Mucosa of rectum (tissue), 2 donors: ENCODE measurements around the gene EIF4ENIF1.

Source experiments
- H3K27ac ChIP-seq, 2 donors: one replicate each; pipeline ENCODE4 v1.7.0; 2013; ENCODE audit warnings: inconsistent platforms in 2 of 2, low read depth in 2 of 2, low read length in 2 of 2
- H3K27me3 ChIP-seq, 2 donors: one replicate each; pipeline ENCODE4 v1.7.0; 2013; ENCODE audit warnings: low read length in 2 of 2; ENCODE audit not compliant: control insufficient read depth in 2 of 2, insufficient read depth in 2 of 2
- H3K36me3 ChIP-seq, 2 donors: one replicate each; pipeline ENCODE4 v1.7.0; 2013; ENCODE audit warnings: low read length in 2 of 2; ENCODE audit not compliant: control insufficient read depth in 2 of 2, insufficient read depth in 2 of 2
- H3K4me1 ChIP-seq, 2 donors: one replicate each; pipeline ENCODE4 v1.7.0; 2013; ENCODE audit warnings: low read length in 2 of 2, mild to moderate bottlenecking in 1 of 2; ENCODE audit not compliant: control insufficient read depth in 2 of 2, insufficient read depth in 2 of 2
- H3K4me3 ChIP-seq, 2 donors: one replicate each; pipeline ENCODE4 v1.7.0; 2013; ENCODE audit warnings: low read length in 2 of 2
- H3K9ac ChIP-seq, 2 donors: one replicate each; pipeline ENCODE4 v1.7.0; 2013; ENCODE audit warnings: low read length in 2 of 2, low read depth in 1 of 2, mild to moderate bottlenecking in 1 of 2
- H3K9me3 ChIP-seq, 2 donors: one replicate each; pipeline ENCODE4 v1.7.0; 2013; ENCODE audit warnings: low read length in 2 of 2; ENCODE audit not compliant: control insufficient read depth in 2 of 2
- donor health status: healthy.
- donor health status: Normal muscosa, but diverticular disease.

The EIF4ENIF1 gene

GRCh38 chr22:31477329-31477728 lies 12.3 kb downstream of the EIF4ENIF1 start:
- H3K27ac ChIP-seq, result peak overlapping the region; percentile 48 to 67
- H3K36me3 ChIP-seq, result peaks cover 10 to 18% of the 10 kb centered on the region in 2 donors
- H3K27me3 ChIP-seq, result no peaks in the 10 kb centered on the region
- no peaks in the 10 kb centered on the region for H3K9me3 ChIP-seq
- peaks cover 6 to 9% of the 10 kb centered on the region in 2 donors for H3K4me1 ChIP-seq
- no peak overlapping the region for H3K4me3 ChIP-seq
- no peak overlapping the region for H3K9ac ChIP-seq

- Histone ChIP-seq H3K9me3 (no peaks in the 10 kb centered on the region), H3K9ac (no peak overlapping the region), H3K4me3 (no peak overlapping the region), H3K27ac (no peak overlapping the region), H3K27me3 (no peaks in the 10 kb centered on the region), H3K36me3 (peaks cover 7 to 9% of the 10 kb centered on the region in 2 donors), H3K4me1 (peaks cover 6 to 9% of the 10 kb centered on the region in 2 donors)
Observed at GRCh38 chr22:31475800-31476199, 13.8 kb downstream of the EIF4ENIF1 start.

- Histone ChIP-seq H3K4me1 (peaks cover 6 to 9% of the 10 kb centered on the region in 2 donors), H3K9me3 (no peaks in the 10 kb centered on the region), H3K4me3 (no peak overlapping the region), H3K27me3 (no peaks in the 10 kb centered on the region), H3K27ac (no peak overlapping the region), H3K9ac (no peak overlapping the region), H3K36me3 (peaks cover 4 to 9% of the 10 kb centered on the region in 2 donors)
Observed at GRCh38 chr22:31474743-31475142, 14.9 kb downstream of the EIF4ENIF1 start.

GRCh38 chr22:31465307-31465706 lies 24.3 kb downstream of the EIF4ENIF1 start:
- no peaks in the 10 kb centered on the region for H3K9me3 ChIP-seq
- H3K4me1 ChIP-seq, result no peaks in the 10 kb centered on the region
- no peaks in the 10 kb centered on the region for H3K27me3 ChIP-seq
- H3K27ac ChIP-seq, result no peak overlapping the region
- no peak overlapping the region for H3K9ac ChIP-seq
- no peak overlapping the region for H3K4me3 ChIP-seq
- peaks cover 43 to 51% of the 10 kb centered on the region in 2 donors for H3K36me3 ChIP-seq

GRCh38 chr22:31461699-31462098 lies 27.9 kb downstream of the EIF4ENIF1 start:
- Histone ChIP-seq H3K36me3 (peaks cover 56 to 58% of the 10 kb centered on the region in 2 donors), H3K4me3 (no peak overlapping the region), H3K27ac (no peak overlapping the region), H3K9ac (no peak overlapping the region), H3K9me3 (no peaks in the 10 kb centered on the region), H3K27me3 (no peaks in the 10 kb centered on the region), H3K4me1 (no peaks in the 10 kb centered on the region)

GRCh38 chr22:31451709-31452571 lies 37.7 kb downstream of the EIF4ENIF1 start:
- peaks cover 38 to 40% of the 10 kb centered on the region in 2 donors for H3K36me3 ChIP-seq
- no peaks in the 10 kb centered on the region for H3K4me1 ChIP-seq
- H3K27ac ChIP-seq, result no peak overlapping the region

GRCh38 chr22:31449506-31449905 lies 40.1 kb downstream of the EIF4ENIF1 start:
- no peaks in the 10 kb centered on the region for H3K9me3 ChIP-seq
- peaks cover 37 to 45% of the 10 kb centered on the region in 2 donors for H3K36me3 ChIP-seq
- H3K4me1 ChIP-seq, result no peaks in the 10 kb centered on the region
- no peak overlapping the region for H3K9ac ChIP-seq
- no peak overlapping the region for H3K27ac ChIP-seq
- no peak overlapping the region for H3K4me3 ChIP-seq
- H3K27me3 ChIP-seq, result no peaks in the 10 kb centered on the region

More at GRCh38 chr22:31451709-31452571, 37.7 kb downstream of the EIF4ENIF1 start:
- H3K9me3 ChIP-seq, result no peaks in the 10 kb centered on the region
- H3K9ac ChIP-seq, result no peak overlapping the region
- no peaks in the 10 kb centered on the region for H3K27me3 ChIP-seq
- H3K4me3 ChIP-seq, result no peak overlapping the region

- H3K9ac ChIP-seq, result no peak overlapping the region
- H3K36me3 ChIP-seq, result peaks cover 36 to 37% of the 10 kb centered on the region in 2 donors
- H3K4me3 ChIP-seq, result no peak overlapping the region
- no peak overlapping the region for H3K27ac ChIP-seq
- no peaks in the 10 kb centered on the region for H3K27me3 ChIP-seq
- H3K9me3 ChIP-seq, result no peaks in the 10 kb centered on the region
- no peaks in the 10 kb centered on the region for H3K4me1 ChIP-seq
Observed at GRCh38 chr22:31448382-31448781, 41.3 kb downstream of the EIF4ENIF1 start.

GRCh38 chr22:31447337-31447736 lies 42.3 kb downstream of the EIF4ENIF1 start:
- H3K27ac ChIP-seq, result no peak overlapping the region
- no peak overlapping the region for H3K9ac ChIP-seq
- H3K27me3 ChIP-seq, result no peaks in the 10 kb centered on the region
- no peak overlapping the region for H3K4me3 ChIP-seq
- H3K9me3 ChIP-seq, result no peaks in the 10 kb centered on the region
- H3K36me3 ChIP-seq, result peaks cover 39 to 46% of the 10 kb centered on the region in 2 donors
- H3K4me1 ChIP-seq, result no peaks in the 10 kb centered on the region

- no peaks in the 10 kb centered on the region for H3K4me1 ChIP-seq
- H3K27me3 ChIP-seq, result no peaks in the 10 kb centered on the region
- H3K27ac ChIP-seq, result no peak overlapping the region
Observed at GRCh38 chr22:31446767-31447166, 42.9 kb downstream of the EIF4ENIF1 start.

More at GRCh38 chr22:31446767-31447166, 42.9 kb downstream of the EIF4ENIF1 start:
- no peak overlapping the region for H3K4me3 ChIP-seq
- H3K9ac ChIP-seq, result no peak overlapping the region
- peaks cover 41 to 45% of the 10 kb centered on the region in 2 donors for H3K36me3 ChIP-seq
- H3K9me3 ChIP-seq, result no peaks in the 10 kb centered on the region
